Measurements from ENCODE around the gene FXYD7. TPM values are rescaled to one million over a fixed set of nuclear protein-coding genes. Genes with fewer than 3 reads are reported as not detected.

Gene FXYD7
- total and polyA plus RNA-seq, 9 of the 15 experiments (the other 6 are each of a cell fraction or from before 2014, with no cell fraction given), result 0.10 to 0.80 (median 0.31) TPM; not detected in 3

- TF ChIP-seq CHD7 (IDR thresholded peaks at IDR 0.05; ENCODE audit: low read depth, low read length) (no peak), SP1 (CRISPR knock-in tag; IDR thresholded peaks at IDR 0.05) (no peak; the same call in 1 of the 2 replicates), ELF1 (tag; IDR thresholded peaks at IDR 0.05) (no peak), BACH1 (tag; IDR thresholded peaks at IDR 0.05) (no peak), SP2 (IDR thresholded peaks at IDR 0.05; ENCODE audit: extremely low read depth, low read depth, low read length, poor library complexity, severe bottlenecking) (no peak), NCOA6 (IDR thresholded peaks at IDR 0.05) (no peak), GABPB1 (CRISPR knock-in tag; IDR thresholded peaks at IDR 0.05) (peak; percentile 19; the same call in 1 of the 2 replicates), TBP (optimal IDR thresholded peaks at IDR 0.05; ENCODE audit: low read depth, low read length) (no peak), CBX2 (IDR thresholded peaks at IDR 0.05; ENCODE audit: insufficient read depth, low read length, poor library complexity, severe bottlenecking) (no peak), NCOA4 (IDR thresholded peaks at IDR 0.05; ENCODE audit: partially characterized antibody) (no peak)
- TF ChIP-seq, protein P1, sequence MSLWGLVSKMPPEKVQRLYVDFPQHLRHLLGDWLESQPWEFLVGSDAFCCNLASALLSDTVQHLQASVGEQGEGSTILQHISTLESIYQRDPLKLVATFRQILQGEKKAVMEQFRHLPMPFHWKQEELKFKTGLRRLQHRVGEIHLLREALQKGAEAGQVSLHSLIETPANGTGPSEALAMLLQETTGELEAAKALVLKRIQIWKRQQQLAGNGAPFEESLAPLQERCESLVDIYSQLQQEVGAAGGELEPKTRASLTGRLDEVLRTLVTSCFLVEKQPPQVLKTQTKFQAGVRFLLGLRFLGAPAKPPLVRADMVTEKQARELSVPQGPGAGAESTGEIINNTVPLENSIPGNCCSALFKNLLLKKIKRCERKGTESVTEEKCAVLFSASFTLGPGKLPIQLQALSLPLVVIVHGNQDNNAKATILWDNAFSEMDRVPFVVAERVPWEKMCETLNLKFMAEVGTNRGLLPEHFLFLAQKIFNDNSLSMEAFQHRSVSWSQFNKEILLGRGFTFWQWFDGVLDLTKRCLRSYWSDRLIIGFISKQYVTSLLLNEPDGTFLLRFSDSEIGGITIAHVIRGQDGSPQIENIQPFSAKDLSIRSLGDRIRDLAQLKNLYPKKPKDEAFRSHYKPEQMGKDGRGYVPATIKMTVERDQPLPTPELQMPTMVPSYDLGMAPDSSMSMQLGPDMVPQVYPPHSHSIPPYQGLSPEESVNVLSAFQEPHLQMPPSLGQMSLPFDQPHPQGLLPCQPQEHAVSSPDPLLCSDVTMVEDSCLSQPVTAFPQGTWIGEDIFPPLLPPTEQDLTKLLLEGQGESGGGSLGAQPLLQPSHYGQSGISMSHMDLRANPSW (CRISPR knock-in tag; IDR thresholded peaks at IDR 0.05), result no peak
Measured at GRCh38 chr19:35140962-35141836, 1.9 kb upstream of the FXYD7 start (continued).
